Activated B cell treated with CpG ODN at 0.5 μM for 24 hours (primary cell): ENCODE measurements around the gene EPX. TPM values are rescaled to one million over a fixed set of nuclear protein-coding genes. Genes with fewer than 3 reads are reported as not detected.

Experiments
- ATAC-seq: fragments of 200-7000 bp; cut with Tn5 transposase; one replicate; pipeline ENCODE4 v1.10.0; 2021; ENCODE audit warnings: low read depth, mild to moderate bottlenecking, moderate library complexity
- CTCF ChIA-PET: fragments of 350-600 bp; sonication (Branson Sonifier 250); formaldehyde crosslinking; loops from one replicate; lab custom pipeline; 2021; ENCODE audit warnings: antibody characterized with exemption; lab: Charles Lee
- POLR2A ChIA-PET: fragments of 350-600 bp; sonication (Branson Sonifier 250); formaldehyde crosslinking; loops from one replicate; lab custom pipeline; 2021; ENCODE audit warnings: antibody characterized with exemption; lab: Charles Lee
- DNase-seq: peaks from one replicate; pipeline ENCODE4 v3.0.0; 2022
- H3K27ac Mint-ChIP-seq: one replicate; pipeline ENCODE4 v1.8.0; 2020; ENCODE audit warnings: mixed read lengths
- H3K27me3 Mint-ChIP-seq: one replicate; pipeline ENCODE4 v1.8.0; 2021; ENCODE audit warnings: mixed read lengths
- H3K36me3 Mint-ChIP-seq: one replicate; pipeline ENCODE4 v1.8.0; 2021; ENCODE audit warnings: low read depth, mixed read lengths
- H3K4me1 Mint-ChIP-seq: one replicate; pipeline ENCODE4 v1.8.0; 2021; ENCODE audit warnings: mixed read lengths
- H3K4me3 Mint-ChIP-seq: one replicate; pipeline ENCODE4 v1.8.0; 2020; ENCODE audit warnings: mild to moderate bottlenecking, mixed read lengths
- H3K9me3 Mint-ChIP-seq: one replicate; pipeline ENCODE4 v1.8.0; 2020; ENCODE audit warnings: mixed read lengths
- intact Hi-C: fragments of 100-400 bp; cut with micrococcal nuclease; formaldehyde crosslinking; loops from one replicate; pipeline ENCODE4 v1.15.1; 2024
- total RNA-seq: library from RNA; stranded (reverse); gene quantifications from 2 replicates; pipeline ENCODE4 v1.2.3, GENCODE V29; 2022
- TF ChIP-seq, protein P1 (sequence below): fragments of 200-600 bp; IDR thresholded peaks from one replicate; pipeline ENCODE4 v1.8.0; 2022; ENCODE audit warnings: antibody characterized with exemption, mild to moderate bottlenecking

Gene EPX
- total RNA-seq, 1 donor from 2014 or later = not detected

DNA sequence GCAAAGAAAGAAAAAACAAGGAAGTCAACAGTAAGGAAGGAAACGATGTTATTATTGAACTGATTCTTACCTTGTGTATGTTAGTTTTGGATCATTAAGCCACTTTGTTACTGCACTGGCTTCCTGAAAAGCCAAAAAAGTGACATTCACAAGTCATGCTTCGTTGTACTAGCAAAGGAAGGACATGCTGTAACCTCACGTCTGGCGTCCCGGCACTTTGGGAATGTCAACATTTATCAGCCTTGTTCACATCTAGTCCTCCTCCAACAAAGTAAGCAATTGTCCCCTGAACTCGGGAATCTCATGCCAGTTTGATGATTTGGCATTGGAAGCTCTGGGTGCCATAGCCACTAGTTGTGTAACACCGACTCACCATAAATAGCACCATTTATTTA, 27.3 kb downstream of the EPX start:
- TF ChIP-seq, protein P1, sequence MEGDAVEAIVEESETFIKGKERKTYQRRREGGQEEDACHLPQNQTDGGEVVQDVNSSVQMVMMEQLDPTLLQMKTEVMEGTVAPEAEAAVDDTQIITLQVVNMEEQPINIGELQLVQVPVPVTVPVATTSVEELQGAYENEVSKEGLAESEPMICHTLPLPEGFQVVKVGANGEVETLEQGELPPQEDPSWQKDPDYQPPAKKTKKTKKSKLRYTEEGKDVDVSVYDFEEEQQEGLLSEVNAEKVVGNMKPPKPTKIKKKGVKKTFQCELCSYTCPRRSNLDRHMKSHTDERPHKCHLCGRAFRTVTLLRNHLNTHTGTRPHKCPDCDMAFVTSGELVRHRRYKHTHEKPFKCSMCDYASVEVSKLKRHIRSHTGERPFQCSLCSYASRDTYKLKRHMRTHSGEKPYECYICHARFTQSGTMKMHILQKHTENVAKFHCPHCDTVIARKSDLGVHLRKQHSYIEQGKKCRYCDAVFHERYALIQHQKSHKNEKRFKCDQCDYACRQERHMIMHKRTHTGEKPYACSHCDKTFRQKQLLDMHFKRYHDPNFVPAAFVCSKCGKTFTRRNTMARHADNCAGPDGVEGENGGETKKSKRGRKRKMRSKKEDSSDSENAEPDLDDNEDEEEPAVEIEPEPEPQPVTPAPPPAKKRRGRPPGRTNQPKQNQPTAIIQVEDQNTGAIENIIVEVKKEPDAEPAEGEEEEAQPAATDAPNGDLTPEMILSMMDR = no peak
- H3K4me1 Mint-ChIP-seq = peaks cover 43% of the 10 kb centered on the region
- no peaks in the 10 kb centered on the region for H3K9me3 Mint-ChIP-seq
- DNase-seq (no peak), ATAC-seq (no peak)
- H3K36me3 Mint-ChIP-seq = peaks cover 3% of the 10 kb centered on the region
- intact Hi-C loops = loop anchor here (1.0 to 2.0 kb wide), 7 partner anchors 14 to 935 kb away; partner anchors contain the start of genes MRPS23, PRR11, RNF43 and SKA2
- peaks cover 6% of the 10 kb centered on the region for H3K27me3 Mint-ChIP-seq
- ChIA-PET CTCF (interaction anchor here (1.4 to 1.9 kb wide), 4 partner anchors 13 to 32 kb away, joined by 3 to 8 read pairs (median 4); no protein-coding TSS in a partner anchor), POLR2A (interaction anchor here (0.7 to 3.3 kb wide), 14 partner anchors 10 to 785 kb away, joined by 3 to 19 read pairs (median 6); partner anchors contain the start of genes LPO, MRPS23 and SUPT4H1)
- peak overlapping the region; percentile 96 for H3K27ac Mint-ChIP-seq
- peak overlapping the region; percentile 91 for H3K4me3 Mint-ChIP-seq

DNA sequence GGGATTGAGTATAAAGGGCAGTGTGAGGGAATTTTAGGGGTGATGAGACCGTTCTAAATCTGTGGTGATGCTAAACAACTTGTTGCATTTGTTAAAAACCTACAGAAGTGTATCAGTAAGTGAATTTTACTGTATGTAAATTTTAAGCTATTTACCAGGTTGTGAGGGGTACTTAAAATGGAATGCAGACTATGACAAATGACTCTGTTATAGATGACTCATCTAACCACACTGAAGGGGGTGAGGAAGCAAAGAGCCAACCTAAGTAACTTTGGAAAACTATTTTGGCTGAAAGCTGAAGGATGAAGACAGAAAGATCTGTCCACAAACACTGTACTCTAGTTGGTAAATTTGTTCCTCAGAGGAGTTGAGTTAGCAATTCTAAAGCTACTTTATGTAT, 31.8 kb downstream of the EPX start:
- no peak for ATAC-seq
- TF ChIP-seq, protein P1 = no peak
- H3K4me3 Mint-ChIP-seq = no peak overlapping the region
- no peaks in the 10 kb centered on the region for H3K9me3 Mint-ChIP-seq
- H3K27me3 Mint-ChIP-seq = peaks cover 12% of the 10 kb centered on the region
- intact Hi-C loops = no loop called here
- peaks cover 2% of the 10 kb centered on the region for H3K36me3 Mint-ChIP-seq
- peaks cover 14% of the 10 kb centered on the region for H3K4me1 Mint-ChIP-seq
- no peak for DNase-seq
- POLR2A ChIA-PET = no interaction called here
- H3K27ac Mint-ChIP-seq = no peak overlapping the region
- CTCF ChIA-PET = no interaction called here

DNA sequence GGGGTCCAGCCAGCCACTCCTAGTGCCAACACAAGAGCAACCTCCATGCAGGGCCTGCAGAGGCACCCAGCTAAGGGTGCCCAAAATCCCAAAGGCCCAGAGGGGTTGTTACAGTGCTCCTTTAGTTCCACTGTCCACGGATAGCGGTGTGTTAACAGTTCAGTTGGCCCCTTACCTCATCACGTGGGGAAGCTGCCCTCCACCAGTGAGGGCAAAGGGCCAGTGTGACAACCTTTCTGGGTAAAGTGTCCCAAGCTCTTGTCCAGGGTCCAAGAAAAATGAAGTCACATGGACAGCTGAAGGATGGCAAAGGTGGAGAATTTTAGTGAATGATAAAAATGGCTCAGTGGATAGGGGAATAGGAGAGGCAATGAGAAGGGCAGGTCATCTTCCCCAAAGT, 35.2 kb downstream of the EPX start:
- ChIA-PET CTCF (interaction anchor here (1.2 kb wide), 2 partner anchors 12 to 23 kb away, joined by 3 to 4 read pairs; no protein-coding TSS in a partner anchor), POLR2A (no interaction called here)
- Mint-ChIP-seq H3K27me3 (peaks cover 12% of the 10 kb centered on the region), H3K4me3 (no peak overlapping the region), H3K27ac (no peak overlapping the region), H3K4me1 (peaks cover 14% of the 10 kb centered on the region), H3K9me3 (no peaks in the 10 kb centered on the region), H3K36me3 (no peaks in the 10 kb centered on the region)
- TF ChIP-seq, protein P1 = no peak
- no peak for ATAC-seq
- intact Hi-C loops = no loop called here
- DNase-seq = no peak

DNA sequence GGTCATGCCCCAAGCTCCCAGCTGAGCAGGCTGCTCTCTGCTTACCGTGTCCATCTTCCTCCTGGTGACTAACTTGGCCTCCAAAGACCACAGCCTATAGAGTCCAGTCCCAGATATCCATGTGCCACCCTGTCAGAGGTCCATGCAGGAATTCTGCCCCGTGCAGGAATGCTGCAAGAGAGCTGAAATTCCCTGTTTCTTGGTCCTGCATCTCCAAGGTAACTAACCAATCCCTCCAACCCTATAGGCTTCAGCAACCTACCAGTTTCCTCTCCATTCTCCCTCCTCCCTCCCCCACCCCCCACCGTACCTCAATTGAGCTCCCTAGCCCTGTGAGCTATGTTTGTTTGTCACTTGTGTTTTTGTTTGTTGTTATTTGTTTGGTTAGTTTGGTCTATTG, 36.2 kb downstream of the EPX start:
- ATAC-seq = no peak
- Mint-ChIP-seq H3K27me3 (peaks cover 12% of the 10 kb centered on the region), H3K4me1 (peaks cover 23% of the 10 kb centered on the region), H3K9me3 (no peaks in the 10 kb centered on the region), H3K4me3 (no peak overlapping the region), H3K27ac (no peak overlapping the region), H3K36me3 (no peaks in the 10 kb centered on the region)
- ChIA-PET CTCF (interaction anchor here (1.2 kb wide), 1 partner anchor 22 kb away, joined by 3 read pairs; no protein-coding TSS in a partner anchor), POLR2A (interaction anchor here (3.4 kb wide), 1 partner anchor 10 kb away, joined by 18 read pairs; the partner anchor contains the start of gene MKS1)
- TF ChIP-seq, protein P1 = no peak
- intact Hi-C loops = no loop called here
- DNase-seq = no peak

DNA sequence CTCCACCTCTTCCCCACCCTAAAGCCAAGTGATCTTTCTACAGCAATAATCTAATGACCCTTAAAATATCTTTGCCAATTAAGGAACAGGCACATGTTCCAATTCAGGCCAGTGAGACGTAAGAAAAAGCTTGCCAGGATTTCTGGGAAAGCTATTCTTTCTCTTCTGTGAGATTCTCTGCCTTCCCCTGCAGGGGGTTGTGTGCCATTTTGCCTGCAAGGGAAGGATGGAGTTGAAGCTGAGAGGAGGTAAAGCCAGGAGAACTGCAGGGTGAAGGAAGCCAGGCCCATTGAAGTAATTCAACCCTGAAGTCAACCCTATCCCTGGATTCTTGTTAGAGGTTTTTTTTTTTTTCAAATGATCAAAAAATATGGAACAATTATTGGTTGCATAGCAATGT, 36.9 kb downstream of the EPX start:
- TF ChIP-seq, protein P1 = no peak
- no peak overlapping the region for H3K4me3 Mint-ChIP-seq
- H3K27ac Mint-ChIP-seq = no peak overlapping the region
- ATAC-seq (no peak), DNase-seq (no peak)
- no peaks in the 10 kb centered on the region for H3K9me3 Mint-ChIP-seq
- no peaks in the 10 kb centered on the region for H3K36me3 Mint-ChIP-seq
- CTCF ChIA-PET = no interaction called here
- intact Hi-C loops = no loop called here
- peaks cover 29% of the 10 kb centered on the region for H3K4me1 Mint-ChIP-seq
- H3K27me3 Mint-ChIP-seq = peaks cover 9% of the 10 kb centered on the region
- POLR2A ChIA-PET = interaction anchor here (3.4 kb wide), 1 partner anchor 10 kb away, joined by 18 read pairs; the partner anchor contains the start of gene MKS1
